HG03039 (cell line): Measurements from ENCODE around the gene TRIM63.
A peak's percentile ranks its signal among the peaks of the same experiment; 100 is the strongest.

Experiments
- ATAC-seq: cut with Tn5 transposase; IDR thresholded peaks from one replicate; pipeline ENCODE4 v1.9.1; 2021; ENCODE audit warnings: mild to moderate bottlenecking, moderate library complexity; ENCODE audit not compliant: unreplicated experiment

Gene TRIM63

GRCh38 chr1:26035959-26036755, 31.3 kb downstream of the TRIM63 start:
- ATAC-seq = peak; percentile 60

DNA sequence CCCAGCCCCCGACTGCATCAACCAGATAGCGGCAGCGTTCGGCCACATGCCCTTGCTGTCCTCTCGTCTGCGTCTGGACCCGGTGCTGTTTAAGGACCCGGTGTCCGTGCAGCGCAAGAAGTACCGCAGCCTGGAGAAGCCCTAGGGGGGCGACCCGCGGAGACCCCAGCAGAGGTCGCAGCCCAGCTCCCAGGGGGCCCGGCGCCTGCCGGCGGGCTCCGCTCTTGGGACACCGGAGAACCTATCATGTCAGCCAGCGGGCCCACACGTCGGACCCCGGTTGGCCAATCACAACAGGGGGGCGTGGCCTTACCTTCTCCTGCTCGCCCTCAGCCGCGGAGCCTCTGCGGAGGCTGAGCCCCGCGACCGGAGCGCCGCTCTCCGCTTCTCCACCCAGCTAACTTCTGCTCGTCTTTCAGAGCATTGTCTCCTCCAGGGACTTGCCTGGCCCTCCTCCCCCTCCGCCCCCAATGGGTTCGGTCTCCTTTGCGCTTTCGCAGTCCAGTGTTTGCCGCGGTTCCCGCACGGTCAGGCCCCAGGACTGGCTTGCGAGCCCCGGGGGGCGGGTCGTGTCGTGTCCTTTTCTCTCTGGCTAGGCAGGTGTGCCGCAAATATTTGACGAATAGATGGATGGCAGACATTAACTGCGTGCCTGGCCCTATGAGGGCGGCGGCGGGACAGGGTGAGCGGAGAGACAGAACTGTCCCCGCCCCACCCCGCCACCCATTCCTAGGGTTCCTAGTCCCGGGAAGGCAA, 32.0 kb downstream of the TRIM63 start:
- peak; percentile 70 for ATAC-seq

DNA sequence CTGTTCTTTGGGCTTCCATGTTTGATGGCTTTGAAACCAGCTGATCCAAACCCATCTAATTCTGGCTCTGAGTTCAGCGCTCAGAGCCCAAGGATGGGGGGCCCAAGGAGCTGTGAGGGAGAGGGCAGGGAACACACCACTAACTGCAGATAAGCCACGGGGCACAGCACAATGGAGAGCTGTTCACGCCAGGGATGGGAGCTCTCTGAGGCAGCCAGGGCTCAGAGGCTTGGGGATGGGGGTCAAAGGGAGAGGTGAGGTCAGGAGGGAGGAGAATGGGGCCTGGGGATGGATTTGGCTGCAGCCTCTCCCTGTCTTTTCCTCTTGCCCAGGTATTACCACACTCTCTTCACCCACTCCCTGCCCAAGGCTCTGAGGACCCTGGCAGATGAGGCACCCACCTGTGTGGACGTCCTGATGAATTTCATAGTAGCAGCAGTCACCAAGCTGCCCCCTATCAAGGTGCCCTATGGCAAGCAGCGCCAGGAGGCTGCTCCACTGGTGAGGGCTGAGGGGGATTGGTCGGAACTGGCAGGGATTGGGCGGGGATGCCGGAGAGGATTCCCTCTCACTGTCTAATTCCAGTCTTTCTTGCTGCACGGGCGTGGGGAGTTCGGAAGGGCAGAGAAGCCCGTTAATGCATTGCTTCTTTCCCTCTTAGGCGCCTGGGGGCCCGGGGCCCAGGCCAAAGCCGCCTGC, 32.8 kb downstream of the TRIM63 start:
- ATAC-seq = no peak

GRCh38 chr1:26032656-26033357, 34.6 kb downstream of the TRIM63 start:
- no peak for ATAC-seq

DNA sequence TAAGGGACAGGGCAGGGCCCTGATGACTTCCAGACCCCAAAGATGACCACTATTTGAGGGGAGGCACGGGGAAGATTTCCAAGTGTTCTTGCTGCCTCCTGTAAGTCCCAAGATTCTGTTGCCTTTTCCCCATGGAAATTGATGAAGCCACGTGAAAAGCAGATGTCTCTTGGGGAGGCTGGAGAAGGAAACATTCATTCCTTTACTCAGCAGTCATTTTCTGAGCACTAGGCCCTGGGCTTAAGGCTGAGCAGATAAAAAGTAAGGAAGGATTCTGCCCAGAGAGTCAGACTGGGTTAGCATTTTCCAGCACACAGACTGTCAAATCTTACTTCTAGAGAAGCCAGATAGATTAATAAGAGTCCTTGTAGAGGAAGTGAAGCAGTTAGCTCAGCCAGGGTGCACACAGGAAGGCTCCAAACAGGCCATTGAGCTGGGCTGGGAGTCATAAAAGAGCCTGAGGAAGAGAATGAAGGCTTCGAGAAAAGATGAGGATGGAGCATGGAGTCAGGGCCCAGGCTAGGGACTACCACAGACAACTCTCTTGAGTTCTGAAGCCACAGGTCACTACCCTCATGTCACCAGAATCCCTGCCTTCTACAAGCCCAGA, 35.7 kb downstream of the TRIM63 start:
- ATAC-seq = no peak

DNA sequence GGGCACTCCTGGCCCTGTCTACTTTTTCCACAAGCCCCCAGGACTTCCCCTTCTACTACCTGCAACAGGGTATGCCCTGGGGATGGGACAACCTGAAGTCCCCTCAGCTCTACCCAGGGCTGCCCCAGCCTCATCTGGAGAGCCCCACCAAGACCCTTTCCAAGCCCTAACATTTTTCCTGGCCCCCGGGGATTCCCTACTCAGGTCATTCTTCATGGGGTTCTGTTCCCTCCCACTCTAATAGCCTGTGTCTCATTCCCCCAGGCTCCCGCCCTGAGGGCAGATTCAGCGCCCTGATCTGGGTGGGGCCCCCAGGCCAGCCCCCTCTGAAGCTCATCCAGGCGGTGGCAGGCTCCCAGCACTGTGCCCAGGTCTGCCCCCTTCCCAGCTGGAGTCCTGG, 36.2 kb downstream of the TRIM63 start:
- ATAC-seq = no peak

GRCh38 chr1:26029864-26030481, 37.5 kb downstream of the TRIM63 start:
- ATAC-seq = no peak

GRCh38 chr1:26029054-26029863, 38.2 kb downstream of the TRIM63 start:
- no peak for ATAC-seq

- no peak for ATAC-seq
Observed at GRCh38 chr1:26028490-26028980, 38.9 kb downstream of the TRIM63 start.

- ATAC-seq = no peak
Observed at GRCh38 chr1:26027716-26028489, 39.5 kb downstream of the TRIM63 start.

GRCh38 chr1:26025517-26025916, 41.9 kb downstream of the TRIM63 start:
- no peak for ATAC-seq

DNA sequence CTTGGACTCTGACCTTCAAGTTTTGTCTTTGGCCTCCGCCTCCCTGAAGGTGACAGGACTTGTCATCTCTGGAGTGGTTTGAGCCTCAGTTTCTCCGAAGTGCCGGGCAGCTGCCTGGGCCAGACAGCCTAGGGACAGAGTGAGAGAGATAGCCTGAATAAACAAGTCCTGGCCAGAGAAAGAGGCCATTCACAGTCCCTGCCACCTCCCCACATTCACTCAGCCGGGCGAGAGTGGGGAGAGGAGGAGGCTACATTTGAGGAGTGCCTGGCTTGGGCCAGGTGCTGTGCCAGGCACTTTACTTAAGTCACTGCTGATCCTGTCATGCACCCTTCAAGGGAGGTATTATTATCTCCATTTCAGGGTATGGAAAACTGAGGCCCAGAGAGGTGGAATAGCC, 42.4 kb downstream of the TRIM63 start:
- no peak for ATAC-seq

GRCh38 chr1:26023826-26024225, 43.6 kb downstream of the TRIM63 start:
- ATAC-seq = no peak

DNA sequence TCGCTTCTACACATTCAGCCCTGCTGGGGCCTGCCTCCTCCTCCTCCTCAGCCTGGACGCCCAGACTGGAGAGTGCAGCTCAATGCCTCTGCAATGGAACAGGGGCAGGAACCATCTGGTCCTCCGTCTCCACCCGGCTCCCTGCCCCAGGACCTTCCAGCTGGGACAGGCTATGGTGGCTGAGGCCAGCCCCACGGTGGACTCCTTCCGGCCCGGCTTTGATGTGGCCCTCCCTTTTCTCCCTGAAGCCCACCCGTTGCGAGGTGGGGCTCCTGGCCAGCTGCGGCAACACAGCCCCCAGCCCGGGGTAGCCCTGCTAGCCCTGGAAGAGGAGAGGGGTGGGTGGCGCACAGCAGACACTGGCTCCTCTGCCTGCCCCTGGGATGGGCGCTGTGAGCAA, 44.4 kb downstream of the TRIM63 start:
- ATAC-seq = no peak

DNA sequence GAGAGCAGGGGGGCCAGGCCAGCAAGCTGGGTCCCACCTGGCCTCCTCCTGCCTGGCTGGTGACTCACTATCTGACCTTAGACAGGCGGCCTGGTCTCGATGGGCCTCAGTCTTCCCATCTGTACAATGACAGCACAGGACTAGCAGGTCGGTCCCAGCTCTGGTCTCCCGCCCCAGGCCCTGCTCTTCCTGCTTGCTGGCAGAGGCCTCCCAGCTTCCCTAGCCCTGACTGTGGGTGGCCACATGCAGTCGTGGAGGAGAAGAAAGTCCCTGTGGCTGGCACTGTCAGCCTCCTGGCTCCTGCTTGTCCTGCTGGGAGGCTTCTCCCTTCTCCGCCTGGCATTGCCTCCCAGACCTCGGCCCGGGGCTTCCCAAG, 45.0 kb downstream of the TRIM63 start:
- ATAC-seq = no peak

GRCh38 chr1:26021647-26022403, 45.6 kb downstream of the TRIM63 start, which contains the start of gene EXTL1:
EXTL1 (plus strand) TSS chr1:26021775; CDS start chr1:26022647, 872 bp downstream.
- no peak for ATAC-seq

DNA sequence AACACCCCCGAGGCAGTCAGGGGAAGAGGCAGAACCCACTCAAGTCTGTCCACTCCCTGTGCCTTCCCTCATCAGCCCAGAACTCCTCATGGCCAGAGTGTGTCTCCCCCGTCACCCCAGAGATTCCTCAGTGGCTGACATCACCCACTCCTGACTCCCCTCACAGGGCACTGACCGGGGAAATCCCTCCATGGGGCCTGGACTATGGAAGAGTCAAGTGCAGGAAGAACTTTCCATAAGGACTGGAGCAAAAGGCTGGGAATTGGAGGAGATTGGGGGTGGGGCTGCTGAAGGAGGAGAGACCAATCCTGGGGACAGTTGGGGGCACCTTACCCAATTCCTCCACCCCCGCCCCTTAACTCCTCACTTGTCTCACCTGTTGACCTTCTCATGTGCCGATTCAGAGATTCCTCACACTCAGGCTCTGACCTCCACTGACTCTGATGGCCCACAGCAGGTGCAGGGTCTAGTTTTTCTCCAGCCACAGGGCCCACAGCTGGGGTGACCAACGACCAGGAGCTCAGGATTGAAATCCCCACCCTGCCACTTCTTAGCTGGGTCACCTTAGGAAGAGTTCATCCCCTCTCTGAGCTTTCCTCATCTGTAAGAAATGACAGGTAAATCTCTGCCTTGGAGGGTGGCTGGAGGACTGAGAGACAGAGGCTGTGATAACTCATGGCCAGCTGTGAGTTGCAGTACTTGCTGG, 46.3 kb downstream of the TRIM63 start:
- ATAC-seq = no peak
